Neural progenitor cell (in vitro differentiated cells): ENCODE data around the gene TEAD1.

Source experiments
- EZH2 ChIP-seq: fragments of 200-600 bp; sonication (generic); IDR thresholded peaks from 2 replicates; pipeline ENCODE4 v1.6.1; 2017; ENCODE audit warnings: antibody characterized with exemption, mild to moderate bottlenecking, moderate library complexity
- TF ChIP-seq, protein P1 (sequence below): fragments of 200-600 bp; sonication (generic); IDR thresholded peaks from 2 replicates; pipeline ENCODE4 v1.5.1; 2017; ENCODE audit warnings: antibody characterized with exemption, mild to moderate bottlenecking

DNA sequence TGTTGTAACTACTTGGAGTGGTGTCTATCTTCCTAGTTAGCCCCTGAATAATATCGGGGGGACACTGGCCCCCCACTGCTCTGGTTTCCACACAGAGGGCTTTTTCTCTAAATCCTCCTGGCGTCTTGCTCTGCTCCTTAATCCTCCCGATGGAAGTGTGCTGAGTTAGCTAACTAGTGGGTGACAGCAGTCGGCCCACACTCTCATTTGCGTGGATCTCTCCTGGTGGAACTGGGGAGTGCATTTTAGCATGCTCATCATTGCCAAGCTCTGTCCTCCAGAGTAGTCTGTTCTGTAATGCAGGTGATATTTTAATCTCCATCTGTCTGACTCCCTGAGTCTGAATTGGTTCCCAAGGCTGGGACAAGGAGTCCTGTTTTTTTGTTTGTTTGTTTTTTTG is 288.8 kb downstream of the TEAD1 start:
- TF ChIP-seq, protein P1, sequence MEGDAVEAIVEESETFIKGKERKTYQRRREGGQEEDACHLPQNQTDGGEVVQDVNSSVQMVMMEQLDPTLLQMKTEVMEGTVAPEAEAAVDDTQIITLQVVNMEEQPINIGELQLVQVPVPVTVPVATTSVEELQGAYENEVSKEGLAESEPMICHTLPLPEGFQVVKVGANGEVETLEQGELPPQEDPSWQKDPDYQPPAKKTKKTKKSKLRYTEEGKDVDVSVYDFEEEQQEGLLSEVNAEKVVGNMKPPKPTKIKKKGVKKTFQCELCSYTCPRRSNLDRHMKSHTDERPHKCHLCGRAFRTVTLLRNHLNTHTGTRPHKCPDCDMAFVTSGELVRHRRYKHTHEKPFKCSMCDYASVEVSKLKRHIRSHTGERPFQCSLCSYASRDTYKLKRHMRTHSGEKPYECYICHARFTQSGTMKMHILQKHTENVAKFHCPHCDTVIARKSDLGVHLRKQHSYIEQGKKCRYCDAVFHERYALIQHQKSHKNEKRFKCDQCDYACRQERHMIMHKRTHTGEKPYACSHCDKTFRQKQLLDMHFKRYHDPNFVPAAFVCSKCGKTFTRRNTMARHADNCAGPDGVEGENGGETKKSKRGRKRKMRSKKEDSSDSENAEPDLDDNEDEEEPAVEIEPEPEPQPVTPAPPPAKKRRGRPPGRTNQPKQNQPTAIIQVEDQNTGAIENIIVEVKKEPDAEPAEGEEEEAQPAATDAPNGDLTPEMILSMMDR = no peak
- no peak for TF ChIP-seq EZH2
